H9 (cell line): ENCODE measurements around the gene DCAF11. TPM values are rescaled to one million over a fixed set of nuclear protein-coding genes. Genes with fewer than 3 reads are reported as not detected.

Experiments used
- DNase-seq: peaks from one replicate; pipeline ENCODE4 v3.0.0-alpha.2; 2017
- H2AFZ ChIP-seq: one replicate; pipeline ENCODE4 v1.6.1; 2013; ENCODE audit warnings: mild to moderate bottlenecking, low read length, control low read depth, moderate library complexity
- H2AK5ac ChIP-seq: 2 replicates; pipeline ENCODE4 v1.6.1; 2013; ENCODE audit warnings: low read length, control low read depth, mixed read lengths; ENCODE audit not compliant: insufficient read length
- H2BK120ac ChIP-seq: one replicate; pipeline ENCODE4 v1.6.1; 2013; ENCODE audit warnings: low read depth, mild to moderate bottlenecking, low read length, control low read depth, inconsistent platforms; ENCODE audit not compliant: poor library complexity, severe bottlenecking
- H2BK12ac ChIP-seq: 2 replicates; pipeline ENCODE4 v1.6.1; 2013; ENCODE audit warnings: low read length, control low read depth, mixed read lengths, low read depth; ENCODE audit not compliant: insufficient read length
- H2BK15ac ChIP-seq: 2 replicates; pipeline ENCODE4 v1.6.1; 2013; ENCODE audit warnings: low read depth, low read length, control low read depth
- H2BK20ac ChIP-seq: one replicate; pipeline ENCODE4 v1.6.1; 2013; ENCODE audit warnings: low read depth, mild to moderate bottlenecking, low read length, control low read depth, inconsistent platforms; ENCODE audit not compliant: poor library complexity, severe bottlenecking
- H2BK5ac ChIP-seq: 2 replicates; pipeline ENCODE4 v1.6.1; 2013; ENCODE audit warnings: low read length, control low read depth, mixed read lengths; ENCODE audit not compliant: insufficient read length
- H3K14ac ChIP-seq: 2 replicates; pipeline ENCODE4 v1.6.1; 2013; ENCODE audit warnings: low read length, control low read depth; ENCODE audit not compliant: insufficient read depth
- H3K18ac ChIP-seq: 2 replicates; pipeline ENCODE4 v1.6.1; 2013; ENCODE audit warnings: low read depth, mild to moderate bottlenecking, mixed read lengths, low read length, control low read depth; ENCODE audit not compliant: insufficient read length
- H3K23ac ChIP-seq: 2 replicates; pipeline ENCODE4 v1.6.1; 2013; ENCODE audit warnings: low read length, control low read depth, mixed read lengths, low read depth; ENCODE audit not compliant: insufficient read length
- H3K23me2 ChIP-seq: 2 replicates; pipeline ENCODE4 v1.6.1; 2013; ENCODE audit warnings: low read depth, mild to moderate bottlenecking, mixed read lengths, low read length, control low read depth; ENCODE audit not compliant: insufficient read length, poor library complexity, severe bottlenecking
- H3K27ac ChIP-seq: 2 replicates; pipeline ENCODE4 v1.5.1; 2013; ENCODE audit warnings: low read length, control low read depth, mixed read lengths, low read depth; ENCODE audit not compliant: insufficient read length
- H3K27me3 ChIP-seq: 2 replicates; pipeline ENCODE4 v1.6.1; 2013; ENCODE audit warnings: low read length, control low read depth, inconsistent platforms; ENCODE audit not compliant: insufficient read depth
- H3K4ac ChIP-seq: 2 replicates; pipeline ENCODE4 v1.6.1; 2013; ENCODE audit warnings: low read depth, mild to moderate bottlenecking, control low read depth, inconsistent platforms, low read length, moderate library complexity
- H3K4me1 ChIP-seq: 2 replicates; pipeline ENCODE4 v1.6.1; 2013; ENCODE audit warnings: low read length, control low read depth, inconsistent platforms; ENCODE audit not compliant: insufficient read depth
- H3K4me2 ChIP-seq: 2 replicates; pipeline ENCODE4 v1.6.1; 2013; ENCODE audit warnings: low read length, control low read depth, mixed read lengths; ENCODE audit not compliant: insufficient read length, insufficient read depth
- H3K56ac ChIP-seq: 2 replicates; pipeline ENCODE4 v1.6.1; 2013; ENCODE audit warnings: low read depth, mild to moderate bottlenecking, mixed read lengths, low read length, control low read depth; ENCODE audit not compliant: insufficient read length
- H3K79me1 ChIP-seq: 2 replicates; pipeline ENCODE4 v1.6.1; 2013; ENCODE audit warnings: low read depth, mild to moderate bottlenecking, moderate library complexity, low read length, control low read depth, inconsistent platforms; ENCODE audit not compliant: insufficient read depth, poor library complexity, severe bottlenecking
- H3K79me2 ChIP-seq: 2 replicates; pipeline ENCODE4 v1.6.1; 2013; ENCODE audit warnings: low read length, control low read depth, inconsistent platforms; ENCODE audit not compliant: insufficient read depth
- H3K9ac ChIP-seq: 2 replicates; pipeline ENCODE4 v1.6.1; 2013; ENCODE audit warnings: low read length, control low read depth, mixed read lengths; ENCODE audit not compliant: insufficient read length; ENCODE audit errors: extremely low read depth
- H3K9me3 ChIP-seq: one replicate; pipeline ENCODE4 v1.6.1; 2013; ENCODE audit warnings: low read depth, low read length, inconsistent platforms; ENCODE audit not compliant: control insufficient read depth
- H3T11ph ChIP-seq: one replicate; pipeline ENCODE4 v1.6.1; 2013; ENCODE audit warnings: mild to moderate bottlenecking, low read length, control low read depth, inconsistent platforms
- H4K20me1 ChIP-seq: one replicate; pipeline ENCODE4 v1.6.1; 2013; ENCODE audit not compliant: control insufficient read depth, insufficient read length, insufficient read depth
- H4K5ac ChIP-seq: 2 replicates; pipeline ENCODE4 v1.6.1; 2013; ENCODE audit warnings: low read depth, mild to moderate bottlenecking, mixed read lengths, low read length, control low read depth; ENCODE audit not compliant: insufficient read length
- H4K8ac ChIP-seq: replicated peaks from 2 replicates; pipeline ENCODE4 v1.6.1; 2013; ENCODE audit warnings: low read length, control low read depth, mixed read lengths, low read depth; ENCODE audit not compliant: insufficient read length
- H4K91ac ChIP-seq: 2 replicates; pipeline ENCODE4 v1.6.1; 2013; ENCODE audit warnings: low read depth, mild to moderate bottlenecking, moderate library complexity, mixed read lengths, low read length, control low read depth; ENCODE audit not compliant: insufficient read length
- H3K27ac Mint-ChIP-seq, 3 experiments: 2 replicates in 2 of 3; 3 replicates in 1 of 3; pipeline ENCODE4 v1.8.0; 2020 to 2021; ENCODE audit warnings: mixed read lengths in 3 of 3, mild to moderate bottlenecking in 1 of 3, moderate library complexity in 1 of 3
- H3K27me3 Mint-ChIP-seq: 2 replicates; pipeline ENCODE4 v1.8.0; 2021; ENCODE audit warnings: low read depth, mild to moderate bottlenecking, moderate library complexity, mixed read lengths
- H3K36me3 Mint-ChIP-seq, 3 experiments: 2 replicates in 2 of 3; 3 replicates in 1 of 3; pipeline ENCODE4 v1.8.0; 2020 to 2021; ENCODE audit warnings: low read depth in 3 of 3, mixed read lengths in 3 of 3; ENCODE audit not compliant: insufficient read depth in 1 of 3
- H3K4me1 Mint-ChIP-seq, 2 experiments: 2 replicates each; pipeline ENCODE4 v1.8.0; 2020; ENCODE audit warnings: mixed read lengths in 2 of 2
- H3K4me3 Mint-ChIP-seq, 2 experiments: 2 replicates in 1 of 2; 3 replicates in 1 of 2; pipeline ENCODE4 v1.8.0; 2020 to 2021; ENCODE audit warnings: mild to moderate bottlenecking in 2 of 2, mixed read lengths in 2 of 2, moderate library complexity in 1 of 2
- H3K9me3 Mint-ChIP-seq, 2 experiments: 2 replicates in 1 of 2; 3 replicates in 1 of 2; pipeline ENCODE4 v1.8.0; 2020; ENCODE audit warnings: mild to moderate bottlenecking in 2 of 2, mixed read lengths in 2 of 2, moderate library complexity in 1 of 2
- WGBS: extraction: QIAGEN DNeasy Blood & Tissue Kit; methylation state at CpG from one replicate; pipeline ENCODE4 v1.1.7; 2013; ENCODE audit warnings: missing lambda C conversion rate, low lambda C conversion rate, mixed read lengths; ENCODE audit not compliant: insufficient read length; ENCODE audit errors: extremely low coverage; 5-methylcytosine and 5-hydroxymethylcytosine counted together
- total RNA-seq: library from RNA; stranded (reverse); gene quantifications from 2 replicates; pipeline ENCODE4 v1.2.1, GENCODE V29; 2021
- TF ChIP-seq, protein P1 (sequence below): fragments of 200-600 bp; sonication (generic); conservative IDR thresholded peaks from 3 replicates; pipeline ENCODE4 v1.8.0; 2021; ENCODE audit warnings: antibody characterized with exemption, mild to moderate bottlenecking

Gene DCAF11
- total RNA-seq, 1 experiment from 2014 or later, result 73.4 TPM

GRCh38 chr14:24122898-24123297 lies 8.3 kb downstream of the DCAF11 start:
- H3K4me1 ChIP-seq, result no peaks in the 10 kb centered on the region
- H2BK5ac ChIP-seq, result no peak overlapping the region
- H3K27me3 ChIP-seq, result no peaks in the 10 kb centered on the region
- no peak overlapping the region for H3T11ph ChIP-seq
- no peak for DNase-seq
- TF ChIP-seq, protein P1, sequence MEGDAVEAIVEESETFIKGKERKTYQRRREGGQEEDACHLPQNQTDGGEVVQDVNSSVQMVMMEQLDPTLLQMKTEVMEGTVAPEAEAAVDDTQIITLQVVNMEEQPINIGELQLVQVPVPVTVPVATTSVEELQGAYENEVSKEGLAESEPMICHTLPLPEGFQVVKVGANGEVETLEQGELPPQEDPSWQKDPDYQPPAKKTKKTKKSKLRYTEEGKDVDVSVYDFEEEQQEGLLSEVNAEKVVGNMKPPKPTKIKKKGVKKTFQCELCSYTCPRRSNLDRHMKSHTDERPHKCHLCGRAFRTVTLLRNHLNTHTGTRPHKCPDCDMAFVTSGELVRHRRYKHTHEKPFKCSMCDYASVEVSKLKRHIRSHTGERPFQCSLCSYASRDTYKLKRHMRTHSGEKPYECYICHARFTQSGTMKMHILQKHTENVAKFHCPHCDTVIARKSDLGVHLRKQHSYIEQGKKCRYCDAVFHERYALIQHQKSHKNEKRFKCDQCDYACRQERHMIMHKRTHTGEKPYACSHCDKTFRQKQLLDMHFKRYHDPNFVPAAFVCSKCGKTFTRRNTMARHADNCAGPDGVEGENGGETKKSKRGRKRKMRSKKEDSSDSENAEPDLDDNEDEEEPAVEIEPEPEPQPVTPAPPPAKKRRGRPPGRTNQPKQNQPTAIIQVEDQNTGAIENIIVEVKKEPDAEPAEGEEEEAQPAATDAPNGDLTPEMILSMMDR, result no peak
- no peak overlapping the region for H2AFZ ChIP-seq
- no peaks in the 10 kb centered on the region for H3K9me3 ChIP-seq
- H3K18ac ChIP-seq, result no peak overlapping the region
- no peak overlapping the region for H4K5ac ChIP-seq
- no peak overlapping the region for H3K23ac ChIP-seq
- no peaks in the 10 kb centered on the region for H3K9me3 Mint-ChIP-seq
- no peak overlapping the region for H2BK12ac ChIP-seq
- H3K4ac ChIP-seq, result no peak overlapping the region
- H3K79me1 ChIP-seq, result no peaks in the 10 kb centered on the region
- H4K91ac ChIP-seq, result no peak overlapping the region
- no peak overlapping the region for H3K14ac ChIP-seq
- H3K36me3 Mint-ChIP-seq, result peaks cover 23 to 60% (median 51%) of the 10 kb centered on the region in 3 experiments; a peak in 6 of 7 replicates
- no peak overlapping the region for H3K4me2 ChIP-seq
- H2BK20ac ChIP-seq, result no peak overlapping the region
- no peaks in the 10 kb centered on the region for H3K79me2 ChIP-seq
- H4K20me1 ChIP-seq, result no peaks in the 10 kb centered on the region
- no peaks in the 10 kb centered on the region for H3K4me1 Mint-ChIP-seq
- no peak overlapping the region for H4K8ac ChIP-seq
- H3K27ac Mint-ChIP-seq, result no peak overlapping the region
- H3K23me2 ChIP-seq, result no peaks in the 10 kb centered on the region
- WGBS, result no CpG with 5 or more reads among the region's 8 CpGs
- H3K56ac ChIP-seq, result no peak overlapping the region
- H3K9ac ChIP-seq, result no peak overlapping the region
- H2BK120ac ChIP-seq, result no peak overlapping the region
- no peak overlapping the region for H2AK5ac ChIP-seq
- no peaks in the 10 kb centered on the region for H3K27me3 Mint-ChIP-seq
- H2BK15ac ChIP-seq, result no peak overlapping the region
- no peak overlapping the region for H3K27ac ChIP-seq
- H3K4me3 Mint-ChIP-seq, result peak overlapping the region in 1 of 2 experiments; percentile 20; a peak in 1 of 5 replicates
